NCI-H187 (cell line): ENCODE results near the gene CERS1.

ENCODE experiments used
- DNase-seq, 2 experiments: peaks; one replicate each; lab custom pipeline; 2025; lab: John Stamatoyannopoulos, UW

Gene CERS1

DNA sequence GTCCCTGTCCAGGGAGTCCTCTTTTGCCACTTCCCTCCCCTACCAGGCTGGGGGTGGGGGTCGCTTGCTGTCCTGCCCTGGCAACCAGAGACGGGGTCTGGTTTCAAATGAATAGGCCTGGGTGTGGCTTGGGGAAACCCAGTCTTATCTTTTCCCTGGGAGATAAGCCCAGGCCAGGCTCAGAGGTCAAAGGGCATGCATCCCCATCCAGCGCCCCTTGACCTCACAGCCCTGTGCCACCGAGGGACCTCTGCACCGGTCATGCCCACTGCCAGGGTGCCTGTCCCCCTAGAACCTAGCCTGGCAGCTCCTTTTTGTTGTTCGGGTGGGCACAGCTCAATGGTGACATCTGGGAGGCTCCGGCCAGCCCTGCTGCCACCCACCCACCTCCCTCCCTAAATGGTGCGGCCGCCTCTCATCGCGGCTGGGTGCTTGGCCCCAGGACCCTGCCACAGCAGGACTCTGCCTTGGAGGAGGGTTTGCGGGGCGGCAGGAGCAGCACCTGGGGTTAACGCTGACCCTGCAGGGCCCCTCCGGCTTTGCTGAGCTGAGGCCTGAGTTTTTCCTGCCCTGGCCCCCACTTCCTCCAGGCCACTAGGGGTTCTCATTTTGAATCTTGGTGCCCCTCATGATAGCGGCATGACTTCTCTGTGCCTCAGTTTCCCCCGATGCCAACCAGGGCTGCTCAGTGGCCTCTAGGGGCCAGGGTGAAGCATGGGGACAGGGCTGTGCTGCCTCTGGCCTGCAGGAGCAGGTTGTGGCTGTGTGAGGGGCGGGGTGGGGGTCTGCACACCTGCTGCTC lies 2.9 kb upstream of the CERS1 start:
- DNase-seq: no peak

GRCh38 chr19:18898081-18898606 lies 2.2 kb upstream of the CERS1 start:
- no peak for DNase-seq

DNA sequence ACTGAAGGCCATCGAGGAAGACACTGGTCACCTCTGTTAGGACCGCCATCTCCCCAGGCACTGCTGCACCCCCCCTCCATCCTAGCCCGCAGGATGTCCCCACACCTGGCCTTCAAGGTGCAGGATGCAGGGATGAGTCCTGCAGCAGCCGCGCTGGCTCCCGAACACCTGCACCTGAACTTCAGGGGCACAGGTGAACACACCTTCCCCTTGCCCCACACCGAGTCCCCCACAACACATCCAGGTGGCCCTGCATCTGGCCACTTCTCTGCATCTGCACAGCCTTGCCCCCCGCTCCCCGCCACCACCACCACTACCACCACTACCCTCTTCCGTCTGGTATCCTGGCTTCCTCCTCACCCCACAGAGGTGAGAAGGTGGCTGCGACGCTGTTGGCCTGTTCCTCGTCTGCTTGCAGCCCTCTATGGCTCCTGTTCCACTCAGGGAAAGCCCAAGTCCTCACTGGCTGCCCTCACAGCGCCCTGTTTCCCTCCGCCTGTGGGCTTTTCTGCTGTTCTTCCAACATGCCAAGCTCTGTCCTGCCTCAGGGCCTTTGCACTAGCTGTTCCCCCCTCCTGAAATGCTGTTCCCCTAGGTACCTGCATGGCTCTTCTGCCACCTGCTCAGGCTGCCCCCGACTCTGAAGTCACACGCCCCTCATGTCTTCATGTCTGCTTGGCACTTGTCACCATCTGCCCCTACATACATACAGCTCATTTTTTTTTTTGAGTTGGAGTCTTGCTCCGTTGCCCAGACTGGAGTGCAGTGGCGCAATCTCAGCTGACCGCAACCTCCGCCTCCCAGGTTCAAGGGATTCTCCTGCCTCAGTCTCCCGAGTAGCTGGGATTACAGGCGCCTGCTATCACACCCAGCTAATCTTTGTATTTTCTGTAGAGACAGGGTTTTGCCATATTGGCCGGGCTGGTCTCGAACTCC lies 1.4 kb upstream of the CERS1 start:
- DNase-seq: no peak

DNA sequence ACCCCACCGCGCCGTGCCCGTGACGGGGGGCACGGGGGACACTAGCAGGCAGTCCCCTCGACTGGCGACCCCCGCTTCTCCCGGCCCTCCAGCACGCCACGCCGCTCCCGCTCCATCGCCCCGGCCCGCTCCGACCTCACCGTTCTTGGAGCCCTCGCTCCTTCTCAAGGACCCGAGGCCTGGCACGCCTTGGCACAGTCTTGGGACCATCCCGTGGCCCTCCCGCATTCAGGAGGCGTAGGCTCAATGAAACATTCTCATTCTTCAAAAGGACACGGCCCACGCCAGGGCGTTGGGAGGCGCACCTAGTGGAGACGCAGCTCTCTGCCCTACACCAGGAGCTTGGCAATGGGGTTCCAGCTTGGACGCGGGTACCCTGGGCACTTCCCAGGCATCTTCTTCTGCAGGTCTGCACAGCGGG lies 473 bp upstream of the CERS1 start:
- DNase-seq: no peak

- no peak for DNase-seq
These were observed 727 bp downstream of the CERS1 start for GRCh38 chr19:18895038-18895823.

DNA sequence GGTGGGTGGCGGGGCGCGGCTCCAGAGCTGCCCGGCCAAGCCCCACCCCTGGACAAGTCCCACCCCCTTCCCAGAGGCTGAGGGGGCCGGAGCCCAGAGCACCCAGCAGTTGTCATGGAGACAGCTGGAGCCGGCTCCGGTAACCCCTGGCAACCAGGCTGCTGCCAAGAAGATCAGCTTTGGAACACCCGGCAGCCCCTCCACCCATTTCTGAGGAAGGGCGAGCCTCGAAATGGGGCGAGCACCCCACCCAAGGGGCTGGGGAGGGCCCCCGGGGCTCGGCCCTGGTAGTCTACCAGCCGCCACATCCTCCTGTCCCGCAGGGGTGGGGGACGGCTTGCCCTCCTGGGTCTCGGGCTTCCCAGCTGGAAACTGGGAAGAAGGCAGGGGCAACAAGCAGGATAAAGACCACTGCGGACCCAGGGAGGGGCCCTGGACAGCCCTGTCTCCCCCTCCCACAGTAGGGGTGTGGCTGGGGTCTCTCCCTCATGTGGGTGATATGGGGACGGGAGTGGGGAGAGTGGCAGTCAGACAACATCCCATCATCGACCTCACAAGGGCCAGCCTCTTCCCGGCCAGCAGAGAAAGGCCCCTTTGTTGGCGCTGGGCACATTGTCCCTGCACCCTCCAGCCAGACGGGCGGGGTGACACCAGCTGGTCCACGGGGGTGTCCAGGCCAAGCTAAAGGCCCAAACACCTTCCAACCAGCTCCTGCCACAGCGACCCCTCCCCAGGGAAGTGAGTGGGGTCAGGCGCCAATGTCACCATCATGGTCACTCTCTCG lies 1.5 kb downstream of the CERS1 start:
- DNase-seq: no peak

DNA sequence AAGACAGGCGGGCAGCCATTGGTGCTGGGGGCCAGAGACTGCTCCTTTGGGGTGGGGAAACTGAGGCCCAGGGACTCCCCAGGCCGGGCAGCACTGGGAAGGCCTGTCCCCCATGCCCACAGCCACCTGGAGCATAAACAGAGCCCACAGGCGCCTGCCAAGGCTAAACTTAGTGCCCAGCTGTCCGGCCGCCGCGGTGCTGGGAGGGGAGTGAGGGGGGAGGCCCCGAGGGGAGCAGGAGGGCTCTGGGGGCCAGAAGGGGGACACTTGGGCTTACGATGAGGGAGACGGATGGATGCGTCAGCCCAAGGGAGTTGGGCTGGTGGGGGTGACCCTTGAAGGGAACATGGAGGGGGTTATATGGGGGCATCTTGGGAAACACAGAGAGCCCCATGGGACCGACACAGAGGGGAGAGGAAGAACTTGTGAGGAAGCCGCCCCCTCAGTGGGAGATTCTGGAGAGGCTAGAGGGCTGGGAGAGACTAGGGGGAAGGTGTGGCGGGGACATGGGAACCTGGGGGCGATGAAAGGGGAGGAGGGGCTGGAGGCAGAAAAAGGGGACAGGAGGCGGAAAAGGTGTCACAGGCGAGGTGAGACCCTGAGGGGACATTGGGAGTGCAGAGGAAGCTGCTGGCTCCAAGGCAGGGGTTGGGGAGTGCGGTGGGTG lies 2.2 kb downstream of the CERS1 start:
- DNase-seq: no peak

DNA sequence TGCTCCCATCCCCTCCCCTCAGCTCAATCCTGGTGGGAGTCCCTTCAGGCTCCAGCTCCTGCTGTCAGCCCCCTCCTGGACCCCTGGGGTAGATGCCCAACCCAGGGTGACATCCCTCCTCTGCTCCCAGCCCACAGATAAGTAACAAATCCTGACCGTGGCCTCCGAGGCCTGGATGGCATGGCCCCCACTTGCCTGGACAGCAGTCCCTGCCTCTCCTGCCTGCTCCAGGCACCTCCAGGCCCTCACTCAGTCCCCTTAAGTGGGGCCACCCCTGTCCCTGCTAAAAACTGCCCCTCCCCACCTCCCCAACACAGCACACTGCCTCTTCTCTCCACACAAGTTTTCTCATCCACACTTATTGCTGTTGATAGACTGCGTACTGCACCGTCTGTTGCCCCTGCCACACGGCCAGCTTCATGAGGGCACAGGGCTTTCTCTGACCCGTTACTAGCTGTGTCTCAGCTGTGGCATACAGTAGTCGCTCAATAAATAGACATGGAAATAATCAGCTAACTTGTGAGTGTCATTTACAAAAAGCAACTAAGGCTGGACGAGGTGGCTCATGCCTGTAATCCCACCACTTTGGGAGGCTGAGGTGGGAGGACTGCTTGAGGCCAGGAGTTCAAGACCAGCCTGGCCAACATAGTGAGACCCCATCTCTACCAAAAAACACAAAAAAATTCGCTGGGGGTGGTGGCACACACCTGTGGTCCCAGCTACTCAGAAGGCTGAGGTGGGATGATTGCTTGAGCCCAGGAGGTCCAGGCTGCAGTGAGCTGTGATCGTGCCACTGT lies 5.8 kb downstream of the CERS1 start:
- no peak for DNase-seq

DNA sequence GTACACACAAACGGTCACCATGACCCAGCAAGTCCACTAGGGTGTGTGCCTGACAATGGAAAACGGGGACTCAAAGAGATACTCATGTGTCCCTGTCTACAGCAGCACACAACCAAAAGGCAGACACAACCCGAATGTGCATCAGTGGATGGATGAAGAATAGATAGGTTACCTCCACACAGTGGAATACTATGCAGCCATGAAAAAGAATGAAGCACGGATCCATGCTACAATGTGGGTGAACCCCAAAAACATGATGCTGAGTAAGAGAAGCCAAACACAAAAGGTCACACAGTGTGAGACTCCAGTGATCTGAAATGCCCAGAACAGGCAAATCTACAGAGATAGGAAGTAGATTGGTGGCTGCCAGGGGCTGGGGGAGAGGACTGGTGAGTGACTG lies 9.0 kb downstream of the CERS1 start:
- DNase-seq: no peak

DNA sequence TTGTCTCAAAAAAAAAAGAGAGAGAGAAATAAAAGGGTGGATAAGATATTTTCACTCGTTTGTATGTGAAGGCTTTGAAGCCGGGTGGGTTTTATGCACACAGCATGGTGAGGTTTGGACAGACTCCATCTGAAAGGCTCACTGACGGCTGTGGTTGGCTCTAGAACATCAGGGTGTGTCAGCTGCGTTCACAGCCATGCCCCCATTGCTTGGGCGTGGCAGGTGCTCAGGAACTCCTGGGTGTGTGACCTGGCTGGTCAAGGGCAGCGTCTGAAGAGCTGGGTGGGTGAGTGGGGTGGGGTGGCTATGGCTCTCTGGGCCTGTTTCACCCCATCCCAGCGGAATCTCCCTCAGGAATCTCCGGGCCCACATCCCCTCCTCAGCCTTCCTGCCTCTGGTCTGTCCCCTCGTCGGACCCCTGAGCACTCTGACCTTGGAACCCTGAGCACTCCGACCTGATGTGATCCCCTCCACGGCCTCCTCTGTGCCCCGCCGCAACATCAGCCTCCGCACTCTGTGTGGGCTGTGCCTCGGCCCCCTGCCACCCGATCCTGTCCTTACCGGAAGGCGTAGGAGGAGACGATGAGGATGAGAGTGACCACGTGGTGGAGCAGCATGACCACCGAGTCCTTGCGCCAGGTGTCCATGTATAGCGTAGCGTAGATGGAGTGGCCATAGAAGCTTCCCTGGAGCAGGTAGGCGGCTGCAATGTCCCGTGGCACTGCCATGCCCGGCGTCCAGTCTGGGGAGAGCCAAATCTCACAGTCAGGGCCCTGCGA lies 12.2 kb downstream of the CERS1 start:
- DNase-seq: no peak

DNA sequence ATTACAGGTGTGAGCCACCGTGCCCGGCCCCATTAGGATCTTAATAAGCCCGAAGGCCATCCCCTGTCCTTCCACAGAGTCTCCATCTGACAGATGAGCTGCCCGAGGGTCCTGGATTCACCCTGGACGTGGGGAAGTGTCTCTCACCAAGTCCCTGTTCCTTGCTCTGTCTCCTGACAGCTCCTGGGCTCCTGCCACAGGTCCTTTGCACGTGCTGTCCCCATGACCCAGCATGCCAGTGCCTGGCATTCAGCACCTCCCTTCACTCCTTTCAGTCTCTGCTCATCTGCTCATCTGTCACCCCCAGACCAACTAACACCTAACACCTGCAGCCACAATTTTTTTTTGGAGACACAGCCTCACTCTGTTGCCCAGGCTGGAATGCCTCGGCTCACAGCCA lies 14.5 kb downstream of the CERS1 start:
- DNase-seq: no peak

GRCh38 chr19:18879579-18880373 lies 16.2 kb downstream of the CERS1 start:
- peak in 1 of 2 experiments; percentile 12 for DNase-seq

DNA sequence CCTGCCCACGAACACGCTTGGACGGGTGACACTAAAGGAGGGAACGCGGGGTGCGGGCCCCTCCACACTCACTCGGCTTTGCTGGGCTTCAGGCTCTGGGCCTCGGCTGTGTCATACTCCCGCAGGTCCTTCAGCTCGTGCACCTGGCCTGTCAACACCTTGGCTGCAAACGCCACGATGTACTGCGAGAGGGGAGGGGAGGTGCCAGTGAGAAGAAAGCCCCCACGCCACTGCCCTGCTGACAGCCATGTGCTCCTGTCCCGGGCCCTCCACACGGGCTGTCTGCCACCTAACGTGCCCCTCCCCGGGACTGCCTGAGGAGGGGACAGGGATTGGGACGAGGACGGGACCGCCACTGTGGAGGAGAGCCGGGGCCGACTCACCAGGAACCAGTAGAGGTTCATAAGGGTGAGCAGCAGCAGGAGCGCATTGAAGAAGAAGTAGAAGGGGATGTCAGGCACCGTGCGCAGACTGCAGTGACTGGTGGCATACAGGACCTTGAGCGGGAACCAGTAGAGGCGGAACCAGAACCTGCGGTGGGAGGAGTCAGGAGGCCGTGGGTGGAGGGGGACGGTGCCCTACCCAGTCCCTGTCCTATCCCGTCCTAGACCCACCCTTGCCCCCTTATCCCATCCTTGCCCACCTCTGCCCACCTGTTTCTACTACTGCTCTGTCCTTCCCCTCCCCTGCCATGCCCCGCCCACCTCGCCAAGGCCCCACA lies 16.9 kb downstream of the CERS1 start:
- no peak for DNase-seq

GRCh38 chr19:18878058-18878797 lies 17.7 kb downstream of the CERS1 start:
- no peak for DNase-seq

- no peak for DNase-seq
These were observed 19.1 kb downstream of the CERS1 start for GRCh38 chr19:18876865-18877264.

DNA sequence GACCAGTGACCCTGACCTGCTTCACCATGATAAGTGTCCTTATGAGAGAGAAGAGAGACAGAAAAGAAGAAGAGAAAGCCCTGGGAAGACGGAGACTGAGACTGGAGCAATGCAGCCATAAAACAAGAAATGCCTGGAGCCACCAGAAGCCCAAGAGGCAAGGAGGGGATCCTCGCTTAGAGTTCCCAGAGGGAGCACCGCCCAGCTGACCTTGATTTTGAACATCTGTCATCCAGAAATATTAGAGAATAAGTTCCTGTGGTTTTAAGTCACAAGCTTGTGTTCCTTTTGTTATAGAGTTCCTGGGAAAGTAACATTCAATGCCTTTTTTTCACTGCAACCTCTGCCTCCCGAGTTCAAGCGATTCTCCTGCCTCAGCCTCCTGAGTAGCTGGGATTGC lies 20.2 kb downstream of the CERS1 start:
- no peak for DNase-seq

DNA sequence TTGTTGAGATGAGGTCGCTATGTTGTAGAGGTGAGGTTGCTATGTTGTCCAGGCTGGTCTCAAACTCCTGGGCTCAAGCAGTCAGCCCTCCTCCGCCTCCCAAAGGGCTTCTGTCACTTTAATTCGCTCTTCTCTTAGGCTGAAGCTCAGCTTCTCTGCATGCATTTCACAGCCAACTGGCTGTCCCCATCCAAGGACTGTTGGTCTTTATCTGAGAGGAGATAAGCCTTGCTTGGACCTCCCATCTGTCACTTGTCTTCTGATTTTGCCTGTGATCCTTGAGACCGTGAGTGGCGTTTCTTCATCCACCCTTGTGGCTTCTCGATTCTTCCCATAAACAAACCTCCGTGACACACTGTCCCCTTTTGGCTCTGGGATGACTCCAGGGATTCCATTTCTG lies 24.4 kb downstream of the CERS1 start:
- no peak for DNase-seq
